HG03039 (cell line): Measurements from ENCODE around the gene SEZ6L.

Experiments
- ATAC-seq: cut with Tn5 transposase; IDR thresholded peaks from one replicate; pipeline ENCODE4 v1.9.1; 2021; ENCODE audit warnings: mild to moderate bottlenecking, moderate library complexity; ENCODE audit not compliant: unreplicated experiment

Gene SEZ6L

GRCh38 chr22:26414347-26414746 is 245.1 kb downstream of the SEZ6L start:
- no peak for ATAC-seq

- no peak for ATAC-seq
Measured at GRCh38 chr22:26416256-26416655, 247.0 kb downstream of the SEZ6L start.

GRCh38 chr22:26416670-26417276 is 247.5 kb downstream of the SEZ6L start:
- ATAC-seq = no peak

GRCh38 chr22:26417406-26417805 is 248.1 kb downstream of the SEZ6L start:
- no peak for ATAC-seq

- ATAC-seq = no peak
Measured at GRCh38 chr22:26418620-26419019, 249.4 kb downstream of the SEZ6L start.

GRCh38 chr22:26426924-26427323 is 257.7 kb downstream of the SEZ6L start:
- no peak for ATAC-seq

GRCh38 chr22:26428515-26429457 is 259.5 kb downstream of the SEZ6L start, which contains the start of gene ASPHD2:
Gene ASPHD2, plus strand, starts transcription at chr22:26429260. Its CDS starts 4,356 bp downstream, at chr22:26433616.
- peak; percentile 44 for ATAC-seq

- ATAC-seq = peak; percentile 14
Measured at GRCh38 chr22:26429458-26430286, 260.4 kb downstream of the SEZ6L start.

- no peak for ATAC-seq
Measured at GRCh38 chr22:26430600-26430999, 261.3 kb downstream of the SEZ6L start.

GRCh38 chr22:26431261-26431995 is 262.2 kb downstream of the SEZ6L start:
- no peak for ATAC-seq

GRCh38 chr22:26432619-26433311 is 263.5 kb downstream of the SEZ6L start:
- ATAC-seq = no peak
